ENCODE measurements around the gene MICOS13.

Gene MICOS13

GRCh38 chr19:5654931-5655330 lies 25.4 kb downstream of the MICOS13 start (continued):
- TF ChIP-seq TSHZ1 (tag by site-specific recombination; IDR thresholded peaks at IDR 0.05; ENCODE audit: borderline replicate concordance) (no peak), GLIS1 (tag by site-specific recombination; IDR thresholded peaks at IDR 0.05) (no peak), ZNF704 (tag by site-specific recombination; IDR thresholded peaks at IDR 0.05) (no peak), ZNF184 (tag by site-specific recombination; IDR thresholded peaks at IDR 0.05) (no peak), ZNF558 (tag by site-specific recombination; IDR thresholded peaks at IDR 0.05) (no peak), ZNF214 (tag by site-specific recombination; IDR thresholded peaks at IDR 0.05; ENCODE audit: borderline replicate concordance) (no peak), ZBTB10 (tag by site-specific recombination; IDR thresholded peaks at IDR 0.05) (no peak), ZNF292 (tag by site-specific recombination; IDR thresholded peaks at IDR 0.05; ENCODE audit: borderline replicate concordance, low read depth) (no peak), ZBTB49 (tag by site-specific recombination; IDR thresholded peaks at IDR 0.05; ENCODE audit: low read depth) (no peak)

GRCh38 chr19:5652261-5652660 lies 28.1 kb downstream of the MICOS13 start:
- no peak overlapping the region for H3K4me3 ChIP-seq (ENCODE audit: low read depth, low read length)
- no peak overlapping the region for H3K27ac ChIP-seq (ENCODE audit: extremely low read depth, low read depth, low read length)
- peaks cover 69 to 91% of the 10 kb centered on the region in 2 experiments for H3K36me3 ChIP-seq (ENCODE audit: control insufficient read depth in 2 of 2, insufficient read depth in 1 of 2, low read length in 2 of 2)
- no peaks in the 10 kb centered on the region for H3K9me3 ChIP-seq (ENCODE audit: control insufficient read depth, insufficient read depth, low read depth, low read length)
- H3K4me1 ChIP-seq (ENCODE audit: control insufficient read depth, insufficient read depth, low read length), result no peaks in the 10 kb centered on the region
- ChIA-PET POLR2A (no interaction called here), CTCF (no interaction called here)
- no peak for TF ChIP-seq GFI1B (tag by site-specific recombination; IDR thresholded peaks at IDR 0.05)
- no peak for TF ChIP-seq ZNF768 (tag by site-specific recombination; IDR thresholded peaks at IDR 0.05)
- no peak for TF ChIP-seq ZNF660 (tag by site-specific recombination; IDR thresholded peaks at IDR 0.05)
- no peak for TF ChIP-seq GLI2 (tag by site-specific recombination; IDR thresholded peaks at IDR 0.05; ENCODE audit: borderline replicate concordance, low read depth)
- no peak for TF ChIP-seq ZBTB49 (tag by site-specific recombination; IDR thresholded peaks at IDR 0.05; ENCODE audit: low read depth)
- no peak for TF ChIP-seq ZNF518A (tag by site-specific recombination; conservative IDR thresholded peaks at IDR 0.05; ENCODE audit: low read depth)
- TF ChIP-seq INSM2 (tag by site-specific recombination; IDR thresholded peaks at IDR 0.05), result no peak
- TF ChIP-seq ZNF121 (tag by site-specific recombination; IDR thresholded peaks at IDR 0.05), result no peak
- no peak for TF ChIP-seq MZF1 (tag by site-specific recombination; IDR thresholded peaks at IDR 0.05; ENCODE audit: borderline replicate concordance)

All from HEK293 (cell line).